AG09309 (cell line): ENCODE results near the gene SCRG1.

Experiments used
- DNase-seq: peaks from one replicate; pipeline ENCODE4 v3.0.0-alpha.2; 2010; ENCODE audit warnings: low read depth
- H3K4me3 ChIP-seq: 2 replicates; pipeline ENCODE4 v1.5.1; 2011; ENCODE audit warnings: mild to moderate bottlenecking, low read depth, low read length, moderate library complexity; ENCODE audit not compliant: control insufficient read depth
- CTCF ChIP-seq: IDR thresholded peaks from 2 replicates; pipeline ENCODE4 v1.5.1; 2011; ENCODE audit warnings: mild to moderate bottlenecking, low read depth, low read length, inconsistent platforms; ENCODE audit not compliant: insufficient read depth, control insufficient read depth; ENCODE audit errors: missing control alignments

The SCRG1 gene

GRCh38 chr4:173404296-173404865 lies 5.5 kb upstream of the SCRG1 start:
- DNase-seq = no peak
- no peak overlapping the region for H3K4me3 ChIP-seq
- no peak for TF ChIP-seq CTCF

GRCh38 chr4:173403051-173403450 lies 4.1 kb upstream of the SCRG1 start:
- H3K4me3 ChIP-seq = no peak overlapping the region
- peak; percentile 66 for DNase-seq
- no peak for TF ChIP-seq CTCF

GRCh38 chr4:173401063-173401462 lies 2.1 kb upstream of the SCRG1 start:
- no peak for TF ChIP-seq CTCF
- no peak overlapping the region for H3K4me3 ChIP-seq
- no peak for DNase-seq

- no peak for TF ChIP-seq CTCF
- DNase-seq = no peak
These were observed 696 bp downstream of the SCRG1 start for GRCh38 chr4:173398220-173398619.

GRCh38 chr4:173397604-173398003 lies 1.3 kb downstream of the SCRG1 start:
- no peak for DNase-seq
- no peak for TF ChIP-seq CTCF
- no peak overlapping the region for H3K4me3 ChIP-seq

More at GRCh38 chr4:173398220-173398619, 696 bp downstream of the SCRG1 start:
- no peak overlapping the region for H3K4me3 ChIP-seq

- no peak overlapping the region for H3K4me3 ChIP-seq
- no peak for TF ChIP-seq CTCF
- no peak for DNase-seq
These were observed 7.2 kb downstream of the SCRG1 start for GRCh38 chr4:173391701-173392100.

- no peak for DNase-seq
- TF ChIP-seq CTCF = no peak
- no peak overlapping the region for H3K4me3 ChIP-seq
These were observed 12.2 kb downstream of the SCRG1 start for GRCh38 chr4:173386751-173387150.
